Uterus (tissue), 2 donors: ENCODE measurements around the gene DGKI.

Experiments used
- POLR2A ChIP-seq, 2 donors: fragments of 450-650 bp; IDR thresholded peaks; one replicate each; pipeline ENCODE4 v1.6.1; 2016; ENCODE audit warnings: antibody characterized with exemption in 2 of 2, mild to moderate bottlenecking in 1 of 2, moderate library complexity in 1 of 2
- TF ChIP-seq, protein P1 (sequence below), 4 experiments: fragments of 200-600 bp in 2 of 4; fragments of 450-650 bp in 2 of 4; sonication (generic) in 2 of 4; IDR thresholded peaks; one replicate each; pipeline ENCODE4 v1.5.1; 2016 to 2019; ENCODE audit warnings: antibody characterized with exemption in 4 of 4, mild to moderate bottlenecking in 2 of 4, moderate library complexity in 1 of 4

DNA sequence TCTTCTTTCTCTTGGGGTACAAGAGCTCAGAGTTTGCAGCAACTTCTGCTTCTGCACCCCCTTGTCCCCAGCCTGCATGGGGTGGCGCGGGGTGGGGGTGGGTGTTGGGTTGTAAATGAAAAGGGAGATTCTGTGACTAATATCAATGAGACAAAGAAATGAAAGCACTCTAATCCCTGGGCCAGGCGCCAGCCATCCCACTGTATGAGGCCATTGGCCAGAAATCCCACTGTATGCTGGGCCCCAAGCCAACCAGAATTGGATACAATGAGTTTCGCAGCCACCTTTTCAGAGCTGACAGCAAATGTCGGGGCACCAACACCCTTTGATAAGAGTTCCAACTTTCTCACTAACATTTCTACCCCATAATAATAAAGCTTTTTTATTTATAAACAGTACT lies 492.4 kb downstream of the DGKI start:
- TF ChIP-seq, protein P1, sequence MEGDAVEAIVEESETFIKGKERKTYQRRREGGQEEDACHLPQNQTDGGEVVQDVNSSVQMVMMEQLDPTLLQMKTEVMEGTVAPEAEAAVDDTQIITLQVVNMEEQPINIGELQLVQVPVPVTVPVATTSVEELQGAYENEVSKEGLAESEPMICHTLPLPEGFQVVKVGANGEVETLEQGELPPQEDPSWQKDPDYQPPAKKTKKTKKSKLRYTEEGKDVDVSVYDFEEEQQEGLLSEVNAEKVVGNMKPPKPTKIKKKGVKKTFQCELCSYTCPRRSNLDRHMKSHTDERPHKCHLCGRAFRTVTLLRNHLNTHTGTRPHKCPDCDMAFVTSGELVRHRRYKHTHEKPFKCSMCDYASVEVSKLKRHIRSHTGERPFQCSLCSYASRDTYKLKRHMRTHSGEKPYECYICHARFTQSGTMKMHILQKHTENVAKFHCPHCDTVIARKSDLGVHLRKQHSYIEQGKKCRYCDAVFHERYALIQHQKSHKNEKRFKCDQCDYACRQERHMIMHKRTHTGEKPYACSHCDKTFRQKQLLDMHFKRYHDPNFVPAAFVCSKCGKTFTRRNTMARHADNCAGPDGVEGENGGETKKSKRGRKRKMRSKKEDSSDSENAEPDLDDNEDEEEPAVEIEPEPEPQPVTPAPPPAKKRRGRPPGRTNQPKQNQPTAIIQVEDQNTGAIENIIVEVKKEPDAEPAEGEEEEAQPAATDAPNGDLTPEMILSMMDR (IDR thresholded peaks at IDR 0.05) = no peak
- no peak for TF ChIP-seq POLR2A (IDR thresholded peaks at IDR 0.05)
